Body of pancreas (tissue), 4 donors: ENCODE results near the gene POLN. TPM values are rescaled to one million over a fixed set of nuclear protein-coding genes. Genes with fewer than 3 reads are reported as not detected.
A peak's percentile ranks its signal among the peaks of the same experiment; 100 is the strongest.

ENCODE experiments used
- ATAC-seq: fragments of 150-250 bp; one replicate; pipeline ENCODE4 v1.9.1; 2016
- DNase-seq, 4 donors: peaks; one replicate each; pipeline ENCODE4 v3.0.0-alpha.2; 2019
- H3K27ac ChIP-seq, 4 donors: fragments of 200-600 bp; sonication (generic); 1 replicate in 3 of 4; 2 replicates in 1 of 4; pipeline versions ENCODE4 v1.5.1 to v1.6.1; 2016 to 2019; ENCODE audit warnings: mild to moderate bottlenecking in 1 of 4, mixed read lengths in 1 of 4, moderate library complexity in 1 of 4
- H3K27me3 ChIP-seq, 2 donors: fragments of 200-600 bp; sonication (generic); one replicate each; pipeline ENCODE4 v1.6.0; 2016; ENCODE audit warnings: mild to moderate bottlenecking in 1 of 2
- H3K36me3 ChIP-seq, 2 donors: fragments of 200-600 bp; sonication (generic); replicated peaks in 1 of 2; 2 replicates each; pipeline ENCODE4 v1.5.1; 2016; ENCODE audit warnings: low read depth in 2 of 2; ENCODE audit not compliant: insufficient read depth in 1 of 2
- H3K4me1 ChIP-seq: fragments of 200-600 bp; sonication (generic); one replicate; pipeline ENCODE4 v1.6.0; 2016
- H3K4me3 ChIP-seq, 2 donors: fragments of 200-600 bp; sonication (generic); 1 replicate in 1 of 2; 2 replicates in 1 of 2; pipeline ENCODE4 v1.5.1; 2016 to 2019
- H3K9me3 ChIP-seq, 3 donors: fragments of 200-600 bp; sonication (generic); 1 replicate in 2 of 3; 2 replicates in 1 of 3; pipeline ENCODE4 v1.5.1; 2016
- POLR2A ChIP-seq, 3 donors: fragments of 450-650 bp; IDR thresholded peaks; one replicate each; pipeline ENCODE4 v1.6.1; 2016; ENCODE audit warnings: antibody characterized with exemption in 3 of 3, mild to moderate bottlenecking in 2 of 3
- WGBS, 2 donors: methylation state at CpG; one replicate each; pipeline ENCODE4 v1.1.5; 2017; 5-methylcytosine and 5-hydroxymethylcytosine counted together
- intact Hi-C: fragments of 100-400 bp; cut with DNase I; formaldehyde crosslinking; loops from one replicate; pipeline ENCODE4 v1.15.1; 2023
- total RNA-seq, 2 donors: library from RNA; depleted of rRNA; stranded (reverse); fragments of >200 nt; gene quantifications; one replicate each; pipeline ENCODE4 v1.1.0, GENCODE V29; 2016
- TF ChIP-seq, protein P1 (sequence below), 7 experiments: fragments of 450-650 bp in 4 of 7; fragments of 200-600 bp in 3 of 7; sonication (generic) in 3 of 7; IDR thresholded peaks; one replicate each; pipeline ENCODE4 v1.5.1; 2016 to 2019; ENCODE audit warnings: antibody characterized with exemption in 7 of 7

POLN gene
- total RNA-seq, 2 donors from 2014 or later = 4.9 to 5.9 TPM

DNA sequence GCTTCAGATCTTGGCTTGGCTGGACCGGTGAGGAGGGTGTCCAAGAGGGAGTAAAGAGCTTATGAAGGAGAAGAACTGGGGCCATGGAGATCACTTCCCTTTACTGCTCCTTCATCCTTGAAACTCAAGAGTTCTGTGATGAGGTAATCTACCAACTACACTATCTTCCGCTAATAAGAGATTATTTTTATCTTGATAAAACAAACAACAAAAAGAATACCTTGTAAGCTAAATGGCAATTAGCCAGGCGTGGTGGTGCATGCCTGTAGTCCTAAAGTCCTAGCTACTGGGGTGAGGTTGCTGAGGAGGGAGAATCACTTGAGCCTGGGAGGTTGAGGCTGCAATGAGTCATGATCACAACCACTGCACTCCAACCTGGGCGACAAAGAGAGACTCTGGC lies 47.4 kb downstream of the POLN start:
- no peaks in the 10 kb centered on the region for H3K27me3 ChIP-seq
- no peak overlapping the region for H3K27ac ChIP-seq
- DNase-seq (no peak), ATAC-seq (no peak)
- TF ChIP-seq POLR2A (IDR thresholded peaks at IDR 0.05) = no peak
- TF ChIP-seq, protein P1, sequence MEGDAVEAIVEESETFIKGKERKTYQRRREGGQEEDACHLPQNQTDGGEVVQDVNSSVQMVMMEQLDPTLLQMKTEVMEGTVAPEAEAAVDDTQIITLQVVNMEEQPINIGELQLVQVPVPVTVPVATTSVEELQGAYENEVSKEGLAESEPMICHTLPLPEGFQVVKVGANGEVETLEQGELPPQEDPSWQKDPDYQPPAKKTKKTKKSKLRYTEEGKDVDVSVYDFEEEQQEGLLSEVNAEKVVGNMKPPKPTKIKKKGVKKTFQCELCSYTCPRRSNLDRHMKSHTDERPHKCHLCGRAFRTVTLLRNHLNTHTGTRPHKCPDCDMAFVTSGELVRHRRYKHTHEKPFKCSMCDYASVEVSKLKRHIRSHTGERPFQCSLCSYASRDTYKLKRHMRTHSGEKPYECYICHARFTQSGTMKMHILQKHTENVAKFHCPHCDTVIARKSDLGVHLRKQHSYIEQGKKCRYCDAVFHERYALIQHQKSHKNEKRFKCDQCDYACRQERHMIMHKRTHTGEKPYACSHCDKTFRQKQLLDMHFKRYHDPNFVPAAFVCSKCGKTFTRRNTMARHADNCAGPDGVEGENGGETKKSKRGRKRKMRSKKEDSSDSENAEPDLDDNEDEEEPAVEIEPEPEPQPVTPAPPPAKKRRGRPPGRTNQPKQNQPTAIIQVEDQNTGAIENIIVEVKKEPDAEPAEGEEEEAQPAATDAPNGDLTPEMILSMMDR (IDR thresholded peaks at IDR 0.05) = no peak
- H3K36me3 ChIP-seq = no peaks in the 10 kb centered on the region
- no peaks in the 10 kb centered on the region for H3K9me3 ChIP-seq
- H3K4me3 ChIP-seq = no peak overlapping the region
- no peaks in the 10 kb centered on the region for H3K4me1 ChIP-seq
- WGBS, 2 donors = 72 to 73% methylated on average over 4 of the region's 4 CpGs
- intact Hi-C loops = loop anchor here (10.0 kb wide), 1 partner anchor 450 kb away; no protein-coding TSS in a partner anchor

DNA sequence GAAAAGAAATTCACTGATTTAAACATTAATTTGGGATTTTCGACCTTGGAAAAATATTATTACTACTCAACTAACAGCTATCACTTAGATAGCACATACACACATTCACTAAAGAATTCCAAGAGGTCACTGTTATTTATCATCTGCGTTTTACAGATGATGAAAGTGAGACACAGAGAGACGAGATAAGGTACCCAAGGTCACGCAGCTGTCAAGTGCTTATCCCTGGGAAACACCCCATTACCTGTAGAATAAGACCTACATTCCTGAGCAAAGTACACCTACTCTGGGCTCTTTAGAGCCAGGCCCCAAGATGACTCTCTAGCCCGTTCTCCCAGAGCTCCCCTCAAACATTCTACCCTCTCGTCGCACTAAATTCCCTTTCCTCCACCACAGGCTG lies 48.6 kb downstream of the POLN start:
- Histone ChIP-seq H3K4me1 (no peaks in the 10 kb centered on the region), H3K36me3 (no peaks in the 10 kb centered on the region), H3K9me3 (no peaks in the 10 kb centered on the region), H3K27me3 (no peaks in the 10 kb centered on the region), H3K4me3 (no peak overlapping the region), H3K27ac (no peak overlapping the region)
- TF ChIP-seq, protein P1 (IDR thresholded peaks at IDR 0.05) = no peak
- no peak for TF ChIP-seq POLR2A (IDR thresholded peaks at IDR 0.05)
- DNase-seq = no peak
- intact Hi-C loops = loop anchor here (10.0 kb wide), 1 partner anchor 449 kb away; no protein-coding TSS in a partner anchor
- ATAC-seq = no peak
- WGBS, 2 donors = 59 to 71% methylated on average over 7 of the region's 7 CpGs

DNA sequence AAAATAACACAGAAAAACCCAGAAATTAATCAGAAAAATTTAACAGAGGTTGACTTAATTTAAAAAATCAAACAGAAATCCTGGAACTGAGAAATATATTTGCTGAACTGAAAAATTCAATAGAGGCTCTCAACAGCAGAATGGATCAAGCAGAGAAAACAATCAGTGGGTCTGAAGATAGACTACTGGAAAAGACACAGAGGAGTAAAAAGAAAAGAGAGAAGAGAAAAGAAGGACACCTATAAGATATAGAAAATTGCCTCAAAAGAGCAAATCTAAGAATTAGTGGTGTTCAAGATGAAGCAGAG lies 55.1 kb downstream of the POLN start:
- Histone ChIP-seq H3K9me3 (no peaks in the 10 kb centered on the region), H3K27ac (no peak overlapping the region), H3K36me3 (no peaks in the 10 kb centered on the region), H3K4me1 (no peaks in the 10 kb centered on the region), H3K4me3 (no peak overlapping the region), H3K27me3 (no peaks in the 10 kb centered on the region)
- no peak for ATAC-seq
- intact Hi-C loops = loop anchor here (5.0 kb wide), 1 partner anchor 270 kb away; no protein-coding TSS in a partner anchor
- no peak for TF ChIP-seq POLR2A (IDR thresholded peaks at IDR 0.05)
- TF ChIP-seq, protein P1 (IDR thresholded peaks at IDR 0.05) = no peak
- no peak for DNase-seq

DNA sequence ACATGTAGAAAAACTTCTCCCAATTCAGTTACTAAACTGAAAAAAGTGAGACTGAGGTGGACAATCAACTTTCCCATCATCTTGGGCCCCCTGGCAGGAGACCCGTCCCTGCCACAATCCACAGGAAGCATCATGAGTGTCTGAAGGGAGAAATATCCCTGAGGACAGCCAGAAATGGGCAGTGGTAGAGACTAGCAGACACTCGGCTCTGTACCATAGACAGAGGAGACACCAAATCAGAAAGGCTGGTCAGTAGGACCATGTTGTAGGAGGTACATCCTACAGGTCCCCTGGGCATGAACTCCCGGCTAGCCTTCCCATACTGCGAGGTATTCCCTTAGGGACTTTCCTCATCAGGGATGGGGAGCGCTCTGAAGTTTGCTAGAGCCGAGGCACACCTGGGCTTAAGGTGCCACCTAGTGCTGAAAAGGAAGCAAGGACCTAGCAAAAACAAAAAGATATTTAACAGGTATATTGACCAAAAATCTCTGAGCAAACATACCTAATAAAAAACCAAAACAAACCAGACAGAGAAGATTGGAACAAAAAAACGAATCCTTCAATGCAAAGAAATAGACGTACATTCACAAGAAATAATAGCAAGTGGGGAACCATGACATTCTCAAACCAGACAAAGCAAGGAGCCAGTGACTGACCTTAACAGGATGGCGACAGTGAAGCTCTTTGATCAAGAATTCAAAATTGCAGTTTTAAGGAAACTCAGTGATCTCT lies 55.6 kb downstream of the POLN start:
- TF ChIP-seq, protein P1 (IDR thresholded peaks at IDR 0.05) = peak; percentile 40 to 84 (median 78)
- no peak for TF ChIP-seq POLR2A (IDR thresholded peaks at IDR 0.05)

DNA sequence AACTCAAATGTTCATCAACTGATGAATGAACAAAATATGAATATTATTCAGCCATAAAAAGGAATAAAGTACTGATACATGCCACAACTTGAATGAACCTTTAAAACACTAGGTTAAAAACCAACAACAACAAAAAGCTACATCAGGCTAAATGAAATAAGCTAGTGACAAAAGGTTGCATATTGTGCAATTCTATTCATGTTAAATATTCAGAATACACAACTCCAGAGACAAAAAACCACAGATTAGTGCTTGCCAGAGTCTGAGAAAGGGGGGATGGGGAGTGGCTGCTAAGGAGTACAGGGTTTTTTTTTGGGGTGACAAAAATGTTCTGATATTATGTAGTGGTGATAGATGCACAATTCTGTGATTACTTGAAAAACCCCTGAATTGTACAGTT lies 58.5 kb downstream of the POLN start:
- ATAC-seq = no peak
- H3K9me3 ChIP-seq = no peaks in the 10 kb centered on the region
- no peak for DNase-seq
- H3K4me1 ChIP-seq = no peaks in the 10 kb centered on the region
- no peak for TF ChIP-seq POLR2A (IDR thresholded peaks at IDR 0.05)
- no peaks in the 10 kb centered on the region for H3K27me3 ChIP-seq
- no peak overlapping the region for H3K27ac ChIP-seq
- H3K4me3 ChIP-seq = no peak overlapping the region
- no peaks in the 10 kb centered on the region for H3K36me3 ChIP-seq
- intact Hi-C loops = no loop called here

More for the DNA sequence above, 55.6 kb downstream of the POLN start:
- H3K4me3 ChIP-seq = no peak overlapping the region
- H3K27ac ChIP-seq = no peak overlapping the region
- no peaks in the 10 kb centered on the region for H3K4me1 ChIP-seq
- intact Hi-C loops = loop anchor here (5.0 kb wide), 1 partner anchor 269 kb away; no protein-coding TSS in a partner anchor
- 25 to 36% methylated on average over 9 of the region's 9 CpGs for WGBS, 2 donors
- ATAC-seq = peak; percentile 81
- peak; percentile 45 to 67 (median 62) for DNase-seq
- H3K36me3 ChIP-seq = no peaks in the 10 kb centered on the region
- no peaks in the 10 kb centered on the region for H3K9me3 ChIP-seq
- no peaks in the 10 kb centered on the region for H3K27me3 ChIP-seq
